Endodermal cell (in vitro differentiated cells): ENCODE data around the gene ARHGEF12. TPM values are rescaled to one million over a fixed set of nuclear protein-coding genes. Genes with fewer than 3 reads are reported as not detected.

ENCODE experiments used
- DNase-seq: peaks from one replicate; pipeline ENCODE4 v3.0.0-alpha.2; 2017
- H3K27ac ChIP-seq: 2 replicates; pipeline ENCODE4 v1.5.1; 2013; ENCODE audit warnings: mild to moderate bottlenecking, low read depth, low read length, moderate library complexity
- H3K27me3 ChIP-seq: 2 replicates; pipeline ENCODE4 v1.6.1; 2013; ENCODE audit warnings: mild to moderate bottlenecking, low read length, moderate library complexity; ENCODE audit not compliant: insufficient read depth, control insufficient read depth, poor library complexity, severe bottlenecking
- H3K36me3 ChIP-seq: 2 replicates; pipeline ENCODE4 v1.7.0; 2013; ENCODE audit warnings: mild to moderate bottlenecking, low read length, moderate library complexity; ENCODE audit not compliant: control insufficient read depth, insufficient read depth
- H3K4me1 ChIP-seq: one replicate; pipeline ENCODE4 v1.7.0; 2013; ENCODE audit warnings: low read length; ENCODE audit not compliant: control insufficient read depth, insufficient read depth
- H3K4me3 ChIP-seq: 2 replicates; pipeline ENCODE4 v1.5.1; 2013; ENCODE audit warnings: mild to moderate bottlenecking, low read length, moderate library complexity
- H3K9ac ChIP-seq: 2 replicates; pipeline ENCODE4 v1.6.1; 2013; ENCODE audit warnings: mild to moderate bottlenecking, low read length, moderate library complexity; ENCODE audit not compliant: poor library complexity, severe bottlenecking; ENCODE audit errors: extremely low read depth
- H3K9me3 ChIP-seq: 2 replicates; pipeline ENCODE4 v1.6.1; 2013; ENCODE audit warnings: mild to moderate bottlenecking, low read length, moderate library complexity; ENCODE audit not compliant: control insufficient read depth
- H3K27ac Mint-ChIP-seq: 2 replicates; pipeline ENCODE4 v1.8.0; 2020; ENCODE audit warnings: mixed read lengths
- H3K27me3 Mint-ChIP-seq: 2 replicates; pipeline ENCODE4 v1.8.0; 2021; ENCODE audit warnings: mild to moderate bottlenecking, mixed read lengths; ENCODE audit not compliant: insufficient read depth
- H3K36me3 Mint-ChIP-seq: 2 replicates; pipeline ENCODE4 v1.8.0; 2020; ENCODE audit warnings: low read depth, mixed read lengths
- H3K4me1 Mint-ChIP-seq: 2 replicates; pipeline ENCODE4 v1.8.0; 2020; ENCODE audit warnings: mixed read lengths
- H3K4me3 Mint-ChIP-seq: 2 replicates; pipeline ENCODE4 v1.8.0; 2020; ENCODE audit warnings: mild to moderate bottlenecking, moderate library complexity, mixed read lengths
- H3K9me3 Mint-ChIP-seq: 2 replicates; pipeline ENCODE4 v1.8.0; 2020; ENCODE audit warnings: mild to moderate bottlenecking, mixed read lengths
- CTCF ChIP-seq: fragments of 200-600 bp; sonication (generic); conservative IDR thresholded peaks from 2 replicates; pipeline ENCODE4 v1.5.0; 2021; ENCODE audit warnings: antibody characterized with exemption, mild to moderate bottlenecking
- WGBS, 2 experiments: methylation state at CpG; one replicate each; pipeline versions ENCODE4 v1.1.5 to v1.1.7; 2013; ENCODE audit warnings: missing lambda C conversion rate in 2 of 2, mixed read lengths in 1 of 2; ENCODE audit not compliant: insufficient coverage in 1 of 2, insufficient read length in 1 of 2; 5-methylcytosine and 5-hydroxymethylcytosine counted together
- total RNA-seq, 2 donors: library from RNA; stranded (reverse); fragmentation: NEBNext Ultra II Directional in 1 of 2; extraction: Animal tissue kit (Norgen Biotek cat#: 25700) in 1 of 2; gene quantifications; 2 replicates in 1 of 2; 3 replicates in 1 of 2; pipeline ENCODE4 v1.2.1, GENCODE V29; 2021

Gene ARHGEF12
- total RNA-seq, 2 donors from 2014 or later: 35.3 to 38.7 TPM

- TF ChIP-seq CTCF: no peak
- Histone ChIP-seq H3K9me3 (no peaks in the 10 kb centered on the region), H3K27ac (no peak overlapping the region), H3K4me1 (peaks cover 5% of the 10 kb centered on the region), H3K27me3 (no peaks in the 10 kb centered on the region), H3K9ac (no peak overlapping the region), H3K4me3 (no peak overlapping the region), H3K36me3 (no peaks in the 10 kb centered on the region)
- H3K4me3 Mint-ChIP-seq: no peak overlapping the region
- H3K36me3 Mint-ChIP-seq: no peaks in the 10 kb centered on the region
- 92% methylated on average over 1 of the region's 1 CpG; no CpG with 5 or more reads in 1 of the 2 experiments for WGBS, 2 experiments
- no peak overlapping the region for H3K27ac Mint-ChIP-seq
- no peaks in the 10 kb centered on the region for H3K27me3 Mint-ChIP-seq
- H3K4me1 Mint-ChIP-seq: peaks cover 31% of the 10 kb centered on the region
- no peak for DNase-seq
- H3K9me3 Mint-ChIP-seq: no peaks in the 10 kb centered on the region
These were observed 65.3 kb downstream of the ARHGEF12 start for GRCh38 chr11:120401506-120401905.

DNA sequence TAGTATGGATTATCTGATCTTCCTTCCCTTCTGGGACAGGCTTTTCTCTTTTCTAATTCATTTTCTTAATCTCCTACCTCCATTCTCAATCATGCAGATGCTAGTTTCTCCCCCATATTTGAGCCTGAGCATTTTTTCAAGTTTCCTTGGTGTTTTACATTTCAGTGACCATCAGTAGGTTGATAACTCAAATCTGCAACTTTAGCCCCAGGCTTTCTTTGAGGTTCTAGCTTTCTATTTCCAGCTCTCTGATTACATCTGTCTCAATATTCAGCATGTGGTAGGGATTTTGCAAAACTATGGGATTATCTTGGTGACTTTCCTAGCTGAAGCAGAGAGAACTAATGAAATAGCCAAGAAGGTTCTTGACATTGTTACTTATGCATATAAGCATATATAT lies 67.8 kb downstream of the ARHGEF12 start:
- TF ChIP-seq CTCF: no peak
- Mint-ChIP-seq H3K27ac (no peak overlapping the region), H3K4me1 (peaks cover 24% of the 10 kb centered on the region), H3K4me3 (no peak overlapping the region), H3K27me3 (no peaks in the 10 kb centered on the region), H3K36me3 (no peaks in the 10 kb centered on the region), H3K9me3 (no peaks in the 10 kb centered on the region)
- Histone ChIP-seq H3K4me3 (no peak overlapping the region), H3K9ac (no peak overlapping the region), H3K4me1 (no peaks in the 10 kb centered on the region), H3K9me3 (no peaks in the 10 kb centered on the region), H3K36me3 (no peaks in the 10 kb centered on the region), H3K27ac (no peak overlapping the region), H3K27me3 (no peaks in the 10 kb centered on the region)
- DNase-seq: no peak

DNA sequence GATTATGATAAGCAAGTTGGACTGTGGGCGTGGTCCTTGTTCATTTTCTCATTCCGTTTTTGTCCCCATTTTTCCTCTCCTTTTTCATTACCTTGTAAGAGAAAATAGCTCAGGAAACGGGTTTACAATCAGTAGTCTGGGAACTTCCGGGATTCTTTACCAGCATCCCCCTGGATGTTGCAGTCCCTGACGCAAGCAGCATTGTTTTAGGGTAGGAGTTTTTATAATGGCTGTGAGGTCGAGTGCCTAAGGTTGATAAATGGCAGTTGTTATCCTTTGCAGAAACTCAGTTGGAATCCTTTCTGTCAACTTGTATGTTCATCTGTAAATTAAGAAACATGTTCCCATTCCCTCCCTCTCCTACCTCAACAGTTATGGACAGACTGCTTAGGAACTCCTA lies 68.3 kb downstream of the ARHGEF12 start:
- Histone ChIP-seq H3K36me3 (no peaks in the 10 kb centered on the region), H3K9me3 (no peaks in the 10 kb centered on the region), H3K27me3 (no peaks in the 10 kb centered on the region), H3K4me3 (no peak overlapping the region), H3K4me1 (no peaks in the 10 kb centered on the region), H3K27ac (no peak overlapping the region), H3K9ac (no peak overlapping the region)
- peaks cover 20% of the 10 kb centered on the region for H3K4me1 Mint-ChIP-seq
- no peaks in the 10 kb centered on the region for H3K9me3 Mint-ChIP-seq
- no peaks in the 10 kb centered on the region for H3K36me3 Mint-ChIP-seq
- TF ChIP-seq CTCF: no peak
- 48 to 76% methylated on average over 2 to 6 of the region's 6 CpGs for WGBS, 2 experiments
- no peak for DNase-seq
- no peaks in the 10 kb centered on the region for H3K27me3 Mint-ChIP-seq
- H3K27ac Mint-ChIP-seq: peak overlapping the region; percentile 44
- no peak overlapping the region for H3K4me3 Mint-ChIP-seq
